ENCODE measurements around the gene PPIF. TPM values are rescaled to one million over a fixed set of nuclear protein-coding genes. Genes with fewer than 3 reads are reported as not detected.

PPIF gene
- total RNA-seq, 1 donor from 2014 or later: 35.9 TPM

DNA sequence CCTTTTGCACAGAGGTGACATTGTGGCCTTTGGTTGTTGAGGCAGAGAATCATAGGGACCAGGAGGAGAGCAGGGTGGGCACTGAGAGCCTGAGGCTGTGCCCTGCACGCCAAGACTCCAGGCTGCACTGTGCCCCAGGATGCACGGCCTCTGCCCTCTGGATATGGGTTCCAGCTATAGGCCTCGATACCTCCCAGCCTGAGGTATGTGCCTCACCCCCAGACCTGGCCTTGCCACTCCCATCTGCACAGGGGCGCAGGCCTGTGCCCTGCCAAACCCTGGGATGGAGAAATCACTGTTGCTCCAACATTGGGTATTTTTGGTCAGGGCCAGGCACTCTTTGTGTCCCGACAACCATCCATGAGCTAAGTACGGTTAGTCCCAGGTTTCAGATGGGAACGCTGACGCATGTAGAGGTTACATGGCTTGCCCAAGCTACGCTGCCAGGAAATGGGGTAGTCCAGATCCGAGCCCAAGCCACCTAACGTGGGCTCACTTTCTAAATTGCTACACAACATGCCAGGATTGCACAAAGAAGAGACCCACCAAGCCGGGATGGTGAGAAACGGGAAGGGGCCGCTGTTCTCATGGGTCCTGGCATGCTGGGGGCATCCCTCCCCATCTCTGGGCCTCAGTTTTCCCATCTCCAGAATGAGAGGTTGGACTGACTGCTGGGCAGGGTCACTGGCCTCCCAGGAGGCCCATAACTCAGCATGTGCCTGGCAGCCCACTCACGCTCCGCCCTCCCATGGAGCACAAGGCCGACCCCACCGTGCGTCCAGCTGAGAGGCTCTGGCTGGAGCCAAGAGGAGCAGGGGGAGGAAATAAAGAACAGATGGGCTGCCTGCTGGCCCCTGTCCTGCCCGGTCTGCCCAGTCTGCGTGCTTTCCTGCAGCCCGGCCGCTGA lies 54.0 kb downstream of the PPIF start:
- Mint-ChIP-seq H3K4me3 (ENCODE audit: low read depth) (no peak overlapping the region), H3K9me3 (ENCODE audit: low read depth) (no peaks in the 10 kb centered on the region), H3K4me1 (ENCODE audit: low read depth) (peaks cover 18% of the 10 kb centered on the region), H3K36me3 (ENCODE audit: insufficient read depth) (no peaks in the 10 kb centered on the region), H3K27ac (no peak overlapping the region), H3K27me3 (peaks cover 24% of the 10 kb centered on the region)
- TF ChIP-seq, protein P1, sequence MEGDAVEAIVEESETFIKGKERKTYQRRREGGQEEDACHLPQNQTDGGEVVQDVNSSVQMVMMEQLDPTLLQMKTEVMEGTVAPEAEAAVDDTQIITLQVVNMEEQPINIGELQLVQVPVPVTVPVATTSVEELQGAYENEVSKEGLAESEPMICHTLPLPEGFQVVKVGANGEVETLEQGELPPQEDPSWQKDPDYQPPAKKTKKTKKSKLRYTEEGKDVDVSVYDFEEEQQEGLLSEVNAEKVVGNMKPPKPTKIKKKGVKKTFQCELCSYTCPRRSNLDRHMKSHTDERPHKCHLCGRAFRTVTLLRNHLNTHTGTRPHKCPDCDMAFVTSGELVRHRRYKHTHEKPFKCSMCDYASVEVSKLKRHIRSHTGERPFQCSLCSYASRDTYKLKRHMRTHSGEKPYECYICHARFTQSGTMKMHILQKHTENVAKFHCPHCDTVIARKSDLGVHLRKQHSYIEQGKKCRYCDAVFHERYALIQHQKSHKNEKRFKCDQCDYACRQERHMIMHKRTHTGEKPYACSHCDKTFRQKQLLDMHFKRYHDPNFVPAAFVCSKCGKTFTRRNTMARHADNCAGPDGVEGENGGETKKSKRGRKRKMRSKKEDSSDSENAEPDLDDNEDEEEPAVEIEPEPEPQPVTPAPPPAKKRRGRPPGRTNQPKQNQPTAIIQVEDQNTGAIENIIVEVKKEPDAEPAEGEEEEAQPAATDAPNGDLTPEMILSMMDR (IDR thresholded peaks at IDR 0.05; ENCODE audit: unreplicated experiment): no peak
- DNase-seq (ENCODE audit: low spot score, unreplicated experiment): no peak

DNA sequence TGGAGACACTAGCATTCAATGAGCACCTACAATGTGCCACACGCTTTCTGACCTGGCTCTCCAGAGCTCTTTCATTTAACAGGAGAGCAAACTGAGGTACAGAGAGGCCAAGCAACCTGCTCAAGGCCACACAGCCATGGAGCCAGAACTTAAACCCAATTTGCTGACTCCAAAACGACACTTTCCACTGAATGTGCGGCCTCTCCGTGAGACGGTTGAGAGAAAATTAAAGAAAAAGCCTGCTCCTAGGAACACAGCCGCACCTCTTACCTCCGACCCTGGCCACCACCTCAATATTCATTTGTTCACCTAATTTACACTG lies 55.3 kb downstream of the PPIF start:
- H3K27me3 Mint-ChIP-seq: peaks cover 19% of the 10 kb centered on the region
- no peak for DNase-seq (ENCODE audit: low spot score, unreplicated experiment)
- no peak overlapping the region for H3K4me3 Mint-ChIP-seq (ENCODE audit: low read depth)
- peaks cover 18% of the 10 kb centered on the region for H3K4me1 Mint-ChIP-seq (ENCODE audit: low read depth)
- TF ChIP-seq, protein P1 (IDR thresholded peaks at IDR 0.05; ENCODE audit: unreplicated experiment): no peak
- no peaks in the 10 kb centered on the region for H3K9me3 Mint-ChIP-seq (ENCODE audit: low read depth)
- H3K27ac Mint-ChIP-seq: no peak overlapping the region
- no peaks in the 10 kb centered on the region for H3K36me3 Mint-ChIP-seq (ENCODE audit: insufficient read depth)

DNA sequence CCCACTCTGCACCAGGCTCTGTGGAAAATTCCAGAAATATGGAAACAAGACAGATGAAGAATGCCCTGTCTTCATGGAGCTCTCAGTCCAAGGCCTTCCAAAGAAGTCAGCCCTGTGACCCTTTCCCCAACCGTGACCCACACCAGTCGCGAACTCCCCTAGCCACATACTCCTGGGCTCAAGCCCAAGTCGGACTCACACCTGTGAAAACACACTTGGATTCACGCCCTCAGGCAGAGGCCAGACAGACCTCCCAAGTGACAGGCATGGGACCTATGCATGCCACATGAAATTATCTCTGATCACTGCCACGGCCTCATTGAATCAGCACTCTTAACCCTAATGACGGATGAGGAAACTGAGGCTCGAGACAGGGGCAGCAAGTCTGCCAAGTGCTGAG lies 55.7 kb downstream of the PPIF start:
- peaks cover 17% of the 10 kb centered on the region for H3K27me3 Mint-ChIP-seq
- no peaks in the 10 kb centered on the region for H3K36me3 Mint-ChIP-seq (ENCODE audit: insufficient read depth)
- no peak for DNase-seq (ENCODE audit: low spot score, unreplicated experiment)
- H3K4me1 Mint-ChIP-seq (ENCODE audit: low read depth): peaks cover 18% of the 10 kb centered on the region
- no peak overlapping the region for H3K27ac Mint-ChIP-seq
- TF ChIP-seq, protein P1 (IDR thresholded peaks at IDR 0.05; ENCODE audit: unreplicated experiment): no peak
- H3K4me3 Mint-ChIP-seq (ENCODE audit: low read depth): no peak overlapping the region
- H3K9me3 Mint-ChIP-seq (ENCODE audit: low read depth): no peaks in the 10 kb centered on the region

DNA sequence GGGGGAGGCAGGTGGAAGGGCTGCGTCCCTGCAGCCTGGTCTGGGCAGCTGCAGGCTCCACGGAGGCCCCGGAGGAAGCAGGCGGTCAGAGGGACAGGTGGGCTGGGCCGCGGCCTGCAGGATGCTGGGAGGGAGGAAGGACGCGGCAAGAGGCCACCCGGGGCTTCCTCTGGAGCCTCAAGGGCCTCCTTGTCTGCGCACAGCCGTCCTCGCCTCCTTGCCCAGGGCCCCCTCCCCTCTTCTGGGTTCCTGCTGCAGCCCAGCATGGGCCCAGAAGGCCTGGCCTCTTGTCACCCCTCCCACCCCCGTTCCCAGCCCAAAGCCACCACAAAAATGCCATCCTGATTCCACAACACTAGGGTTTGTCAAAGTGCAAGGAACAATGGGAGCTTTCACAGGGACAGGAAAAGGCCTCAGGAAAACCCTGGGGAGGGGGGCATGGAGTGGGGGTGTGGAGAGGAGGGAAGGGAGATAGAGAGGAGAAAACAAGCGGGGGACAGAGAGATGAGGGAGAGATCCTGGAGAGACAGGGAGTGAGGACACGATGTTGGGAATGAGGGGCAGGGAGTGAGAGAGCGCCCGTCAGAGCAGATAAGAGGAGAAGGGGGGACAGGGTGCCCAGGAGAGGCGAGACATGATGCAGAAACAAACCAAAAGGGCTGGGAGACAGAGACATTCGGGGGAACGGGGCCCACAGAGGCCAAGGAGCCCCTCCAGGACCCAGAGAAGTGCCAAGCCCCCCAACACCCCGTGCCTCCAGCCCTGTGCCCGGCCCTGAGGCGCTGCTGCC lies 56.4 kb downstream of the PPIF start:
- no peak for DNase-seq (ENCODE audit: low spot score, unreplicated experiment)
- no peak overlapping the region for H3K27ac Mint-ChIP-seq
- no peak overlapping the region for H3K4me3 Mint-ChIP-seq (ENCODE audit: low read depth)
- H3K9me3 Mint-ChIP-seq (ENCODE audit: low read depth): no peaks in the 10 kb centered on the region
- H3K36me3 Mint-ChIP-seq (ENCODE audit: insufficient read depth): no peaks in the 10 kb centered on the region
- peaks cover 18% of the 10 kb centered on the region for H3K4me1 Mint-ChIP-seq (ENCODE audit: low read depth)
- H3K27me3 Mint-ChIP-seq: peaks cover 20% of the 10 kb centered on the region
- TF ChIP-seq, protein P1 (IDR thresholded peaks at IDR 0.05; ENCODE audit: unreplicated experiment): no peak

DNA sequence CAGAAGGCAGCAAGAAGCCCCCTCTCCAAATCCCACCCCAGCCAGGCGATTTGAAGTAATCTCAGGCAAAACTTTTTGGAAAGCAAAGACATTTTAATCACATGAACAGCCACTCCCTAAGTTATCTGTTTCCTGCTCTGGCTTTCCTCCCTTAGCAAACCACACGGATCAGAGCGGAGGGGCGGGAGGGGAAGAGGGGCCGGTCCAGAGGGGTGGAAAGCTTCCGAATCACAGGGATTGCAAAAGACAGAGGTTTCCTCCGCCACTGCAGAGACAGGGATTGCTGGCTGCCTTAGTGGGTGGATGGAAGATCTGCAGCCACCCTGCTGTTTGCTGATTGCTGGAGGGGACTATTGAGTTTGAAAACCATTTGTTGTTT lies 57.0 kb downstream of the PPIF start:
- H3K27me3 Mint-ChIP-seq: peaks cover 25% of the 10 kb centered on the region
- peaks cover 18% of the 10 kb centered on the region for H3K4me1 Mint-ChIP-seq (ENCODE audit: low read depth)
- DNase-seq (ENCODE audit: low spot score, unreplicated experiment): no peak
- H3K27ac Mint-ChIP-seq: no peak overlapping the region
- H3K9me3 Mint-ChIP-seq (ENCODE audit: low read depth): no peaks in the 10 kb centered on the region
- TF ChIP-seq, protein P1 (IDR thresholded peaks at IDR 0.05; ENCODE audit: unreplicated experiment): no peak
- H3K36me3 Mint-ChIP-seq (ENCODE audit: insufficient read depth): no peaks in the 10 kb centered on the region
- H3K4me3 Mint-ChIP-seq (ENCODE audit: low read depth): no peak overlapping the region
